IMR-90 (cell line): ENCODE results near the gene PBX3. TPM values are rescaled to one million over a fixed set of nuclear protein-coding genes. Genes with fewer than 3 reads are reported as not detected.

ENCODE experiments used
- ATAC-seq: fragments of 200-7000 bp; cut with Tn5 transposase; 2 replicates; pipeline ENCODE4 v1.9.1; 2020; ENCODE audit warnings: low read depth, mild to moderate bottlenecking, moderate library complexity
- BruUV-seq: library from RNA; stranded (reverse); fragments of 400-500 nt; replicated peaks from 2 replicates; lab custom pipeline; 2021; lab: Mats Ljungman, UMichigan
- CTCF ChIA-PET: fragments of 300-600 bp; formaldehyde crosslinking; extraction: SDS; loops from one replicate; lab custom pipeline; 2021; ENCODE audit warnings: antibody characterized with exemption; lab: Yijun Ruan, JAX
- POLR2A ChIA-PET: fragments of 300-600 bp; sonication (Branson Sonifier 250); formaldehyde crosslinking; loops from one replicate; lab custom pipeline; 2022; ENCODE audit warnings: antibody characterized with exemption; ENCODE audit not compliant: unreplicated experiment; lab: Charles Lee
- DNase-seq: peaks from one replicate; pipeline ENCODE4 v3.0.0; 2013
- H2AFZ ChIP-seq: replicated peaks from 2 replicates; pipeline ENCODE3; 2013; ENCODE audit warnings: low read length, mild to moderate bottlenecking; ENCODE audit not compliant: poor library complexity
- H2AK5ac ChIP-seq: 2 replicates; pipeline ENCODE4 v1.6.1; 2013; ENCODE audit warnings: low read depth, low read length, inconsistent platforms
- H2AK9ac ChIP-seq: replicated peaks from 2 replicates; pipeline ENCODE3; 2013; ENCODE audit warnings: mild to moderate bottlenecking, low read depth, low read length, moderate library complexity; ENCODE audit not compliant: poor library complexity
- H2BK120ac ChIP-seq: 2 replicates; pipeline ENCODE4 v1.6.1; 2013; ENCODE audit warnings: low read depth, low read length, inconsistent platforms
- H2BK15ac ChIP-seq: 3 replicates; pipeline ENCODE4 v1.6.1; 2013; ENCODE audit warnings: low read depth, low read length, inconsistent platforms
- H2BK20ac ChIP-seq: 2 replicates; pipeline ENCODE4 v1.6.1; 2013; ENCODE audit warnings: low read depth, mild to moderate bottlenecking, inconsistent platforms, low read length, moderate library complexity
- H2BK5ac ChIP-seq: 2 replicates; pipeline ENCODE4 v1.6.1; 2013; ENCODE audit warnings: mild to moderate bottlenecking, low read depth, low read length, inconsistent platforms; ENCODE audit not compliant: poor library complexity, severe bottlenecking
- H3K14ac ChIP-seq: replicated peaks from 2 replicates; pipeline ENCODE4 v1.6.1; 2013; ENCODE audit warnings: low read depth, low read length, inconsistent platforms
- H3K18ac ChIP-seq: 2 replicates; pipeline ENCODE4 v1.6.1; 2013; ENCODE audit warnings: low read depth, low read length, control low read depth
- H3K23ac ChIP-seq: 2 replicates; pipeline ENCODE4 v1.6.1; 2013; ENCODE audit warnings: low read depth, low read length, inconsistent platforms
- H3K27ac ChIP-seq: 2 replicates; pipeline ENCODE4 v1.5.1; 2013; ENCODE audit warnings: mild to moderate bottlenecking, control low read depth, low read length; ENCODE audit not compliant: insufficient read depth
- H3K27me3 ChIP-seq: 2 replicates; pipeline ENCODE4 v1.6.1; 2013; ENCODE audit warnings: low read length; ENCODE audit not compliant: control insufficient read depth, insufficient read depth
- H3K36me3 ChIP-seq: 2 replicates; pipeline ENCODE4 v1.6.1; 2013; ENCODE audit warnings: low read length, mixed read lengths; ENCODE audit not compliant: control insufficient read depth, insufficient read depth
- H3K4ac ChIP-seq: 2 replicates; pipeline ENCODE4 v1.6.1; 2013; ENCODE audit warnings: low read depth, low read length, inconsistent platforms
- H3K4me1 ChIP-seq: 2 replicates; pipeline ENCODE4 v1.6.1; 2013; ENCODE audit warnings: low read length, mixed read lengths; ENCODE audit not compliant: control insufficient read depth, insufficient read depth
- H3K4me2 ChIP-seq: 2 replicates; pipeline ENCODE4 v1.6.1; 2013; ENCODE audit warnings: low read depth, mild to moderate bottlenecking, control low read depth, low read length, moderate library complexity
- H3K4me3 ChIP-seq: 2 replicates; pipeline ENCODE4 v1.5.1; 2013; ENCODE audit warnings: low read depth, mild to moderate bottlenecking, control low read depth, low read length, moderate library complexity; ENCODE audit not compliant: insufficient read depth
- H3K56ac ChIP-seq: 2 replicates; pipeline ENCODE4 v1.6.1; 2013; ENCODE audit warnings: low read length, inconsistent platforms; ENCODE audit not compliant: insufficient read depth; ENCODE audit errors: extremely low read depth
- H3K79me1 ChIP-seq, 2 experiments: 2 replicates each; pipeline ENCODE4 v1.6.1; 2013; ENCODE audit warnings: low read length in 2 of 2, inconsistent platforms in 1 of 2, low read depth in 1 of 2
- H3K9ac ChIP-seq: 2 replicates; pipeline ENCODE4 v1.6.1; 2013; ENCODE audit warnings: low read depth, low read length, control low read depth
- H3K9me1 ChIP-seq: 2 replicates; pipeline ENCODE4 v1.6.1; 2013; ENCODE audit warnings: low read length, inconsistent platforms; ENCODE audit not compliant: insufficient read depth
- H3K9me3 ChIP-seq: 2 replicates; pipeline ENCODE4 v1.6.1; 2013; ENCODE audit warnings: low read length; ENCODE audit not compliant: control insufficient read depth, insufficient read depth
- H4K20me1 ChIP-seq: 2 replicates; pipeline ENCODE4 v1.6.1; 2013; ENCODE audit warnings: low read length, inconsistent platforms; ENCODE audit not compliant: insufficient read depth
- H4K5ac ChIP-seq: 2 replicates; pipeline ENCODE4 v1.6.1; 2013; ENCODE audit warnings: mild to moderate bottlenecking, low read depth, low read length, control low read depth
- H4K8ac ChIP-seq, 2 experiments: 2 replicates each; pipeline ENCODE4 v1.6.1; 2013; ENCODE audit warnings: low read depth in 2 of 2, low read length in 2 of 2, control low read depth in 1 of 2, inconsistent platforms in 1 of 2
- H4K91ac ChIP-seq: 2 replicates; pipeline ENCODE4 v1.6.1; 2013; ENCODE audit warnings: low read depth, low read length, inconsistent platforms; ENCODE audit not compliant: insufficient read depth
- BHLHE40 ChIP-seq: fragments of 150-350 bp; IDR thresholded peaks from 2 replicates; pipeline ENCODE4 v1.6.1; 2016; ENCODE audit warnings: mild to moderate bottlenecking, low read depth, low read length
- CEBPB ChIP-seq: IDR thresholded peaks from 2 replicates; pipeline ENCODE4 v1.6.1; 2012; ENCODE audit warnings: low read depth, low read length, improper control_type of control experiment
- CHD1 ChIP-seq: IDR thresholded peaks from 2 replicates; pipeline ENCODE4 v1.6.1; 2012; ENCODE audit warnings: low read depth, low read length, improper control_type of control experiment
- FOS ChIP-seq: fragments of 150-350 bp; IDR thresholded peaks from 2 replicates; pipeline ENCODE4 v1.6.1; 2016; ENCODE audit warnings: low read depth, low read length
- MAFK ChIP-seq: IDR thresholded peaks from 2 replicates; pipeline ENCODE4 v1.6.1; 2012; ENCODE audit warnings: low read depth, low read length, improper control_type of control experiment
- MAZ ChIP-seq: IDR thresholded peaks from 2 replicates; pipeline ENCODE4 v1.6.1; 2012; ENCODE audit warnings: low read depth, mild to moderate bottlenecking, low read length, improper control_type of control experiment, moderate library complexity, borderline replicate concordance
- MXI1 ChIP-seq: IDR thresholded peaks from 2 replicates; pipeline ENCODE4 v1.6.1; 2012; ENCODE audit warnings: low read depth, mild to moderate bottlenecking, low read length, moderate library complexity, borderline replicate concordance
- NFE2L2 ChIP-seq: fragments of 150-350 bp; IDR thresholded peaks from 2 replicates; pipeline ENCODE4 v1.6.1; 2016; ENCODE audit warnings: low read depth, mild to moderate bottlenecking, low read length
- RAD21 ChIP-seq: IDR thresholded peaks from 2 replicates; pipeline ENCODE4 v1.6.1; 2012; ENCODE audit warnings: low read length, improper control_type of control experiment
- RCOR1 ChIP-seq: IDR thresholded peaks from 2 replicates; pipeline ENCODE4 v1.6.1; 2012; ENCODE audit warnings: mild to moderate bottlenecking, low read length, improper control_type of control experiment; ENCODE audit not compliant: insufficient replicate concordance
- SMC3 ChIP-seq: fragments of 150-350 bp; IDR thresholded peaks from 2 replicates; pipeline ENCODE4 v1.6.1; 2016; ENCODE audit warnings: low read depth, mild to moderate bottlenecking, antibody characterized with exemption, low read length, moderate library complexity
- WGBS, 2 experiments: methylation state at CpG; one replicate each; pipeline versions ENCODE4 v1.1.5 to v1.1.7; 2013; ENCODE audit warnings: missing lambda C conversion rate in 2 of 2; ENCODE audit not compliant: insufficient read length in 1 of 2; ENCODE audit errors: extremely low coverage in 2 of 2; 5-methylcytosine and 5-hydroxymethylcytosine counted together
- dilution Hi-C: fragments of 300-500 bp; cut with HindIII; formaldehyde crosslinking; loops from one replicate; pipeline ENCODE4 v1.14.3; 2018; ENCODE audit warnings: low sequenced_read_pairs; ENCODE audit not compliant: unreplicated experiment
- in situ Hi-C: fragments of 300-500 bp; cut with MboI; formaldehyde crosslinking; loops from 3 replicates; pipeline ENCODE4 v1.14.3; 2019; ENCODE audit warnings: low sequenced_read_pairs, inconsistent platforms, mixed read lengths
- intact Hi-C: fragments of 100-400 bp; cut with micrococcal nuclease; formaldehyde crosslinking; loops from 2 replicates; pipeline ENCODE4 v1.10.0; 2022
- polyA plus RNA-seq, 3 experiments: library from polyadenylated mRNA; depleted of rRNA; stranded (reverse); fragments of >200 nt; gene quantifications; 2 replicates each; pipeline ENCODE4 v1.2.3, GENCODE V29; 2012; ENCODE audit warnings: low replicate concordance in 1 of 3
- total RNA-seq: library from RNA; depleted of rRNA; stranded (reverse); fragments of >200 nt; gene quantifications from 2 replicates; pipeline ENCODE4 v1.2.3, GENCODE V29; 2012
- TF ChIP-seq, protein P1 (sequence below): fragments of 150-350 bp; IDR thresholded peaks from 2 replicates; pipeline ENCODE4 v1.6.1; 2017; ENCODE audit warnings: mild to moderate bottlenecking, antibody characterized with exemption, low read length, low read depth
- TF ChIP-seq, protein P2 (sequence below): conservative IDR thresholded peaks from 2 replicates; pipeline ENCODE4 v1.5.1; 2012; ENCODE audit warnings: mild to moderate bottlenecking, low read depth, low read length, improper control_type of control experiment
- TF ChIP-seq, protein P3 (sequence below): fragments of 150-350 bp; IDR thresholded peaks from 2 replicates; pipeline ENCODE4 v1.6.1; 2016; ENCODE audit warnings: low read depth, mild to moderate bottlenecking, low read length, moderate library complexity, borderline replicate concordance

PBX3 gene
- total and polyA plus RNA-seq, 2 of the 4 experiments (the other 2 are of a cell fraction) = 12.0 to 15.6 TPM

DNA sequence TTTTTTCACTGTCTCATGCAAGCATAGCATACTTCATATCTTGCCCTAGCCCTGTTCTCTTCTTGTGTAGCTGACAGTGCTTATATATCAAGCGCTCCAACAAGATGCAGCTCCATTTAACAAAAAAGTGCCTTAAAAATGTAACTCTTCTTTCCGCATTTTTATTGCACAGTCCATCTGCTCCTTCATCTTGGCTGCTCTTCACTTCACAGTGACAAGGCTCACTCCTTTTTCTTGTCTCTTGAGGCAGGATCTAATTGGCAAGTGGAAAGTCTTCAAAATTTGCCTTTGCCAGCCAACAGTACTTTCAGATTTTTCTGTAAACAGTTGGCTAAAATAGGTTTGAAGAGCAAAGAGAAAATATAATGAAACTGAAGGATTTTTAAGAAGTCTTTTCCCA is 161.8 kb downstream of the PBX3 start:
- H3K4me1 ChIP-seq = peaks cover 6% of the 10 kb centered on the region
- no peak overlapping the region for H3K14ac ChIP-seq
- no peaks in the 10 kb centered on the region for H4K20me1 ChIP-seq
- ChIA-PET CTCF (no interaction called here), POLR2A (no interaction called here)
- in situ Hi-C loops (no loop called here), dilution Hi-C loops (no loop called here), intact Hi-C loops (no loop called here)
- TF ChIP-seq MAFK (no peak), SMC3 (no peak), CHD1 (no peak), RCOR1 (no peak), RAD21 (no peak), MXI1 (no peak), NFE2L2 (no peak), BHLHE40 (no peak), CEBPB (no peak), FOS (no peak), MAZ (no peak)
- TF ChIP-seq, protein P1, sequence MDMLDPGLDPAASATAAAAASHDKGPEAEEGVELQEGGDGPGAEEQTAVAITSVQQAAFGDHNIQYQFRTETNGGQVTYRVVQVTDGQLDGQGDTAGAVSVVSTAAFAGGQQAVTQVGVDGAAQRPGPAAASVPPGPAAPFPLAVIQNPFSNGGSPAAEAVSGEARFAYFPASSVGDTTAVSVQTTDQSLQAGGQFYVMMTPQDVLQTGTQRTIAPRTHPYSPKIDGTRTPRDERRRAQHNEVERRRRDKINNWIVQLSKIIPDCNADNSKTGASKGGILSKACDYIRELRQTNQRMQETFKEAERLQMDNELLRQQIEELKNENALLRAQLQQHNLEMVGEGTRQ = no peak
- TF ChIP-seq, protein P2, sequence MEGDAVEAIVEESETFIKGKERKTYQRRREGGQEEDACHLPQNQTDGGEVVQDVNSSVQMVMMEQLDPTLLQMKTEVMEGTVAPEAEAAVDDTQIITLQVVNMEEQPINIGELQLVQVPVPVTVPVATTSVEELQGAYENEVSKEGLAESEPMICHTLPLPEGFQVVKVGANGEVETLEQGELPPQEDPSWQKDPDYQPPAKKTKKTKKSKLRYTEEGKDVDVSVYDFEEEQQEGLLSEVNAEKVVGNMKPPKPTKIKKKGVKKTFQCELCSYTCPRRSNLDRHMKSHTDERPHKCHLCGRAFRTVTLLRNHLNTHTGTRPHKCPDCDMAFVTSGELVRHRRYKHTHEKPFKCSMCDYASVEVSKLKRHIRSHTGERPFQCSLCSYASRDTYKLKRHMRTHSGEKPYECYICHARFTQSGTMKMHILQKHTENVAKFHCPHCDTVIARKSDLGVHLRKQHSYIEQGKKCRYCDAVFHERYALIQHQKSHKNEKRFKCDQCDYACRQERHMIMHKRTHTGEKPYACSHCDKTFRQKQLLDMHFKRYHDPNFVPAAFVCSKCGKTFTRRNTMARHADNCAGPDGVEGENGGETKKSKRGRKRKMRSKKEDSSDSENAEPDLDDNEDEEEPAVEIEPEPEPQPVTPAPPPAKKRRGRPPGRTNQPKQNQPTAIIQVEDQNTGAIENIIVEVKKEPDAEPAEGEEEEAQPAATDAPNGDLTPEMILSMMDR = no peak
- TF ChIP-seq, protein P3, sequence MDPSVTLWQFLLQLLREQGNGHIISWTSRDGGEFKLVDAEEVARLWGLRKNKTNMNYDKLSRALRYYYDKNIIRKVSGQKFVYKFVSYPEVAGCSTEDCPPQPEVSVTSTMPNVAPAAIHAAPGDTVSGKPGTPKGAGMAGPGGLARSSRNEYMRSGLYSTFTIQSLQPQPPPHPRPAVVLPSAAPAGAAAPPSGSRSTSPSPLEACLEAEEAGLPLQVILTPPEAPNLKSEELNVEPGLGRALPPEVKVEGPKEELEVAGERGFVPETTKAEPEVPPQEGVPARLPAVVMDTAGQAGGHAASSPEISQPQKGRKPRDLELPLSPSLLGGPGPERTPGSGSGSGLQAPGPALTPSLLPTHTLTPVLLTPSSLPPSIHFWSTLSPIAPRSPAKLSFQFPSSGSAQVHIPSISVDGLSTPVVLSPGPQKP = no peak
- no peak for ATAC-seq
- H3K36me3 ChIP-seq = no peaks in the 10 kb centered on the region
- H3K27ac ChIP-seq = no peak overlapping the region
- H3K9ac ChIP-seq = no peak overlapping the region
- no peak overlapping the region for H3K4me2 ChIP-seq
- H2BK20ac ChIP-seq = no peak overlapping the region
- H2AK5ac ChIP-seq = no peak overlapping the region
- H2BK5ac ChIP-seq = no peak overlapping the region
- H2AK9ac ChIP-seq = no peak overlapping the region
- H2AFZ ChIP-seq = no peak overlapping the region
- H4K91ac ChIP-seq = no peak overlapping the region
- no peak overlapping the region for H3K18ac ChIP-seq
- no peak for DNase-seq
- no peak overlapping the region for H3K23ac ChIP-seq
- no peaks in the 10 kb centered on the region for H3K9me3 ChIP-seq
- H3K27me3 ChIP-seq = no peaks in the 10 kb centered on the region
- H3K4me3 ChIP-seq = no peak overlapping the region
- peaks cover 10 to 12% of the 10 kb centered on the region in 2 experiments; a peak in 3 of 4 replicates for H3K79me1 ChIP-seq
- 90% methylated on average over 1 of the region's 2 CpGs; no CpG with 5 or more reads in 1 of the 2 experiments for WGBS, 2 experiments
- no peak overlapping the region for H3K56ac ChIP-seq
- no peak overlapping the region for H2BK120ac ChIP-seq
- no peak overlapping the region for H2BK15ac ChIP-seq
- no TSS peak for BruUV-seq
- H3K9me1 ChIP-seq = peaks cover 3% of the 10 kb centered on the region
- no peak overlapping the region for H4K8ac ChIP-seq
- no peak overlapping the region for H3K4ac ChIP-seq
- H4K5ac ChIP-seq = no peak overlapping the region
